Ishikawa (cell line): ENCODE measurements around the gene TMEM184B.

Experiments
- EGR1 ChIP-seq: IDR thresholded peaks from 2 replicates; pipeline ENCODE4 v1.6.1; 2012
- EP300 ChIP-seq: IDR thresholded peaks from 2 replicates; pipeline ENCODE4 v1.6.1; 2012; ENCODE audit warnings: borderline replicate concordance
- NFIC ChIP-seq: IDR thresholded peaks from 2 replicates; pipeline ENCODE4 v1.6.1; 2012
- REST ChIP-seq: IDR thresholded peaks from 2 replicates; pipeline ENCODE4 v1.6.1; 2012; ENCODE audit warnings: low read depth, mild to moderate bottlenecking
- TCF12 ChIP-seq: IDR thresholded peaks from 2 replicates; pipeline ENCODE4 v1.6.1; 2012; ENCODE audit warnings: low read depth
- TEAD4 ChIP-seq: IDR thresholded peaks from 2 replicates; pipeline ENCODE4 v1.6.1; 2012
- TF ChIP-seq, protein P1 (sequence below): IDR thresholded peaks from 2 replicates; pipeline ENCODE4 v1.6.1; 2012

- TF ChIP-seq, protein P1, sequence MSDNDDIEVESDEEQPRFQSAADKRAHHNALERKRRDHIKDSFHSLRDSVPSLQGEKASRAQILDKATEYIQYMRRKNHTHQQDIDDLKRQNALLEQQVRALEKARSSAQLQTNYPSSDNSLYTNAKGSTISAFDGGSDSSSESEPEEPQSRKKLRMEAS: no peak
- no peak for TF ChIP-seq REST
- TF ChIP-seq NFIC: no peak
- no peak for TF ChIP-seq EP300
- TF ChIP-seq TEAD4: no peak
- TF ChIP-seq TCF12: no peak
- TF ChIP-seq EGR1: no peak
Observed at GRCh38 chr22:38320605-38321402, 48.0 kb upstream of the TMEM184B start.
